SK-N-MC (cell line): Measurements from ENCODE around the gene PSTK.

Experiments
- EZH2 ChIP-seq: fragments of 200-600 bp; sonication (generic); IDR thresholded peaks from one replicate; pipeline ENCODE4 v1.6.1; 2017; ENCODE audit warnings: antibody characterized with exemption
- POLR2AphosphoS5 ChIP-seq: IDR thresholded peaks from 2 replicates; pipeline ENCODE4 v1.6.1; 2012; ENCODE audit warnings: mild to moderate bottlenecking, low read depth, low read length, borderline replicate concordance

DNA sequence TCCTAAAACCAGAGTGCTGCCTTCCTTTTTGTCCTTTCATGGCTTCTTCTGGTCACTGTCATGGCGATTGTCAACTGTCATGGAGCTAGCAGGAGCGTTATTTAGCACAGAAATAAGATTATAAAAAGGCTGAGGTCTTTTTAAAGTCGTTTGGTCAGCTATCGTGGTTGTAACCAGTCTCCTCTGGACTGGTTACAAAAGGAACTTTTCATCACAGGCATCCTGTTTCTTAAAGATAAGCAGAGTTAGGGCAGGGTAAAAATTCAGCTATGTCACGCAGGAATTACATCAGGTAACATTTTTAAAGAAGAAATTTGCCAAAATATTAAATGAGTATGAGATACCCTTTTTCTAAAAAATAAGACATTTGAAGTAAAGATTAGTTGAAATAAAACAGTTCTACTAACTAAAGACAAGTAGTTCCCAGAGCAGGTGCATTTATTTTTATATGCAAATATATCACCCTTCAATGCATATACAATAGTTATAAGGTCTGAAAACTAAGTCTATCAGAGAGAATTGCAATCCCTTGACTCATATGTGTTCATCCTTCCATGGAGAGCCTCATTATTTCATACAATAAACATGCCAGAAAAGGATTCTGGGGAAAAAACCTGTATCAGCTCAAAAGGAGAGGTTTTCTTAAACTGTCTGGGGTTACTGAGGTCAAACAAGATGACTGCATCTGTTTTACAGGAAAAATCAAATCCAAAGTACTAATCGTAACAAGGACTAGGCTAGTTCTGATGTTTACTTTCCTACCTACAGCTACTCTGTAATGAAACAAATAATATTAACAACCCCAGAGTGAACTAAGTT, 48.9 kb upstream of the PSTK start:
- TF ChIP-seq POLR2AphosphoS5: no peak
- TF ChIP-seq EZH2: no peak
